IPS-NIHi7 (cell line): ENCODE results near the gene NTNG1.

Source experiments
- DNase-seq: peaks from one replicate; pipeline ENCODE4 v3.0.0; 2012; ENCODE audit warnings: mixed read lengths; ENCODE audit errors: extremely low spot score

The NTNG1 gene

DNA sequence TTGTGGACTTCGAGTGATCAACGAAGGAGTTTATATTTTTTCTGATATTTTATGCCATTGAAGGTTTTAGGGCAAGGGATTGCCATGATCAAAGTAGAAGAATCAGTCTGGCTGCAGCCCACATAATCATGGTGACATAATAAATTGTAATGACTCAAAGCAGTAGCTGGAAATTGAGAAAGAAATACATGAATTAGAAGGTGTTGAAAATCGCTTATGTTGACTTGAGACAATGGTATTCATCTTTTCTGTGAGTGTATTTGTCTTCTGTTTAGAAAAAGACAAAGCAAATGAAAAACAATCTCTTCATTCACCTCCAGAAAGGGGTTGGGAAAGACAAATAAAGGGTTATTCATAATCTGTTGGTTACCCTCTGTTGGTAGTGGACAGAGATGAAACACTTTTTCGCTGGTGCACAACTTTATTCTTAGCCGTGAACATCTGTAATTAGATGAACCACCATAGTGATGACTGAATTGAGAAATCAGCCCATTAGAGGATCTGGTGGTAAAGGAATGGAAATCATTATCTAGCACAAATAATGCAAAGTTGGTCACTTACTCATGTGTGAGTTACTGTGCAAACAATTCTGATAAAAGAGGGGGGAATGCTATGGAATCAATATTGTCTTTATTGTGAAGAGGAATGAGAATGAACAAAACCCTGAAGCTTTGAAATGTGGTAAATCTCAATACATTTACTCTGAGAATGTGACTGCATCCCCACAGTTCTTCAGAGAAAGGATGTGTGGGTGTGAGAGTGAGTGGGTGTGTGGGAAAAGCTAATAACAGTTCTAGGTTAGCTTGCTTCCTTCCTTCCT is 121.8 kb downstream of the NTNG1 start:
- no peak for DNase-seq

DNA sequence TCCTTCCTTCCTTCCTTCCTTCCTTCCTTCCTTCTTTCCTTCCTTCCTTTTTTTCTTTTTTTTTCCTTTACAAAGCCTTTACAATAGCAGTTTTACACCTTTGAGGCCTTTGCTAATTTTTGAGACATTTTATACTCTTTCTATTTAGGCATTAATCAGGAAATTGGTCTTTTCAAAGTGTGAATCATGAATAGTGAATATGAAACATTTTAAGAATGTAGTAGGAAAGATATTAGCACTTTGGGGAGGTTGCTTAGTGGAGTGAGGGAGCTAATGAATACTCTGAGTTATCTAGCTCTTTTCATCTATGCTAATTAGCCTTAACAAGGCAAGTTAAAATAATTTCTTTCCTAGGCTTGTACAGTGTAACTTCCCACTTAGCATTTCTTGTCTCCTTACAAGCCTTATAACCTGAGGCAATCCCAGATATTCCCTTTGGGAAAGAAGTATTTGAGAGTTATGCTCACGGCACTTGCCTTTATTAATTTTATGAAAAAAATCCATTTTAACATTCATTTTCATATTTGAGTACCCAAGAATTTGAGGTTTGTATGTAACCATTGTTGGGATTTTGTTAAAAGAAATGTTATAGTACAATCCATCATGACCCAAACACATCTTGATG is 122.6 kb downstream of the NTNG1 start:
- DNase-seq, result no peak

DNA sequence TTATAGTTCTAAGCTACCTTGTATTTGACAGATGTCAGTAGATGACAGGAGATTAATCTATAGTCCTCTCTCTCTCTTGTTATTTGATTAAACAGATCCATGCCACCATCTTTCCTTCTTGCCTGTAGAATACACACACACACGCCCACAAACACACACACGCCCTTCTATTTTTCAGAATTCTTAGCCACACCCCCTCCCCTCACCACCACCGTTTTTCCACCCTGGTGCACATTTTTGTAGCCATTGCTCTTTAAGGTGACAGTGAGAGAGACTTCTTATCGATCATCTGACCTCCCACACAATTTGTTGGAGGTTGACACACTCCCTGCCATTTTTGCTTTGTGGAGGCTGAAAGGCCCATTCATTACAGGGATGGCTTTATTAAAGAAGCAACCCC is 123.2 kb downstream of the NTNG1 start:
- DNase-seq, result no peak

DNA sequence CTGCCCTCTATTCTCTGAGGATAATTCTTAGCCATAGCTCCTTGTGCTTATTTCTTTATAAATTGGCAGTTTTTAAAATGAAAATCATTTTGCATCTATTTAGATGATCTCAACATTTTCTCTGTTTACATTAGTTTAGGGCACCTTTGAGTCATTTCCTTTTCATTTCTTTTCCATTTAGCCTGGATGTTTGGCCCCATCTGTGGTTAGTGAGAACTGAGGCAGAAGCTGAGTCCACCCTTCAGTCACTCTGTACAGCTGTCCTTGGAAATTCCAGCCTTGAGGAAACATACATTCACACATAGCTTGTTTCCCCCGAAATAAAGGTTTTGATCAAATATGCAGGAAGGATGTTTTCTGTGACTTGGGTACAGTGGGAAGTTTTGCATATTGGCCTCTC is 123.7 kb downstream of the NTNG1 start:
- DNase-seq, result no peak

DNA sequence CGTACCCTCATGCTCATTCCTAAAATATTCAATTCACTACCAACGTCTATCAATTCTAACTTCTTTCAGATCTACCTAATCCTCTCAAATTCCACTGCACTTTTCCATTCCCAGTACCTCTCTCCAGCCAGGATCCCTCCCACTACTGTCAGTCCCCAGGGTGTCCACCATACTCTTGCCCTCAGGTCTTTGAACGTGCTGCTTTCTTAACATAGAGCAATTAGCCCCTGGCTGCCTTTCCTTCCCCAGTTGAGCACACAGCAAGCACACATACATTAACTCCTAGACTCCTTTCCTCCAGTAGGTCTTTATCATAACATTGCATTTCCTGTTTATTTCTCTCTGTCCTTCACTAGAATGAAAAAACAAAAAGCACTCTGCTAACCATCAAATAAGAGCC is 126.7 kb downstream of the NTNG1 start:
- DNase-seq, result no peak

DNA sequence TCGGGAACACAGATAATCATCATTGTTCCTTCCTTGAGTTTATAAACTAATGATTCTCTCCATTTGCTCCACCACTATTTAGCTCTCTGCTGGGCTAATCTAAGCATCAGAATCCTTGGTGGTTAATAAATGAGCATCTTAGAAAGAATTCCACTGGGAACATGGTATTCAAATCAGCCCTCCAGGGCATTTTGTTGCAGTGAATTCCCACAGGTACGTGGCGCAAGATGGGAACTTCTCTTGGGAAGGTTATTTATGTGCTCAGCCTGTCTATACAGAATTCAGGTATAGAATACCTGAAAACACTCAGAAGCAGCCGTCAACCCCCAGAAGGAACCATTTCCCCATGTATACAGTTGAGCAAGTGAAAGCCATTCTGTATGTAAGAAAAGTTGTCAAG is 131.5 kb downstream of the NTNG1 start:
- no peak for DNase-seq

DNA sequence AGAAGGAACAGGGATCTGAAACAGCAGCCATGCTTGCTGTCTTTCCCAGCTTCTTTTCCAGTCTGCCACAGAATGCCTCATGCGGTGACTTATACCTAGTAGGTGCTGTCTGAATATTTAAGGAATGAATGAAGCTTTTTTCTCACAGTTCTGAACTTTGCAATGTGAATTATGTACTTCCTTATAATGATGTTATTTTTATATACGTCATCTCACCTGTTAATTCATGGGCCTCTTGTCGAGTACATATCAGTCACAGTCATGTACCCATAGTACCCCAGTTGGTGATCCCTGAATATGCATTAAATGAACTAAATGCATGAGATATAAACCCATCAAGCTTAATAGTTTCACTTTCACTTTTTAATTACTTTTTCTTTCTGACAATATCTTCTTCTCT is 132.7 kb downstream of the NTNG1 start:
- DNase-seq, result no peak

DNA sequence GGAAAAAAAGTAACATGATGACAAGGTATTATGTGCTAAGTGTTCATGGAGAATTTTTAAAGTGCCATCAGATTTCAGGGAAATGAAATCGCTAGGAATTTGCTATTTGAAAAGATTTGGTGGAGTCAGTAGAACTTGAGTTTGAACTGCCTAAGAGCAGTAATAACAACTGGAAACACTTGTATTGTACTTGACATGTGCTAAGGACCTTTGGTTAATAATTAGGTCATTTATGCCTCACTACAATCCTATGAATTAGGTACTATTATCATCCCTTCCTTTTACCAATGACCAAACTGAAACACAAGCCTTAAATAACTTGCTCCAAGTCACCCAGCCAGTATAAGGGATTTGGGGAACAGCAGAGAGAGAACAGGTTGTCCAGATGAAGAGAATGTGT is 133.4 kb downstream of the NTNG1 start:
- DNase-seq, result no peak

DNA sequence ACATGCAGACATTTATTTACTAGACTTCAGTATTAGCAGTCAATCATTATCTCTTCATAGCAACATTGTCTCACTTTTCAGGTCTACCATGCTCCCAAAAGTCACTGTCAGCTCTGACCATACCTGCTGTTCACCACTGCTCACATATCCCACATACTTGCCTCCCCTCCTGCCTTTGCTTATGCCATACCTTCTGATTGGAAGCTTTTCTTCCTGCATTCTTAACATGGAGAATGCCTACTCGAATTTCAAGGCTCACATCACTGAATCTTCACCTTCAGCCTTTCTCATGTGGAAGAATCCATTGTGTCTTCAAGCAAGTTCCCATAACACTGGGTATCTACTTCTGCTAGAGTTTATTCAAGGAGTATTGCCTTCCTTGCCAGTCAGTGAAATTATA is 135.4 kb downstream of the NTNG1 start:
- no peak for DNase-seq

DNA sequence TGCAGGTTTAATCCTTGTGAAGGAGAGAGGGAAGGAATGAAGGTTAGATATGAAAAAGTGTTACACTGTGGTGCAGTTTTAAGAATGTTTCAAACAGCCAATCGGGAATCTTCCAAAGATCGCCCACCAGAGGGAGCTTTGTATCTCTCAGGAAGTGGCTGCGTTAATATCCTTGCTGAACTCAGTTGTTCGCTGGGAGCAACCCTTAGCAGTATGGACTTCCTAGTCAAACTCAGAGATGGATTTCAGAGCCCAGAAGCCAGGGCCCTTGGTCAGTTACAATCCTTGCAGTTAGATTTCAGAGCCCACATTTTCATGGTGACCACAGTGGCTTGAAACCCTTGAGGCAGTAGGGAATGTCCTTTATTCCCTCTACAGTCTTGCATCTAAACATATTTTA is 136.2 kb downstream of the NTNG1 start:
- peak; percentile 66 for DNase-seq

DNA sequence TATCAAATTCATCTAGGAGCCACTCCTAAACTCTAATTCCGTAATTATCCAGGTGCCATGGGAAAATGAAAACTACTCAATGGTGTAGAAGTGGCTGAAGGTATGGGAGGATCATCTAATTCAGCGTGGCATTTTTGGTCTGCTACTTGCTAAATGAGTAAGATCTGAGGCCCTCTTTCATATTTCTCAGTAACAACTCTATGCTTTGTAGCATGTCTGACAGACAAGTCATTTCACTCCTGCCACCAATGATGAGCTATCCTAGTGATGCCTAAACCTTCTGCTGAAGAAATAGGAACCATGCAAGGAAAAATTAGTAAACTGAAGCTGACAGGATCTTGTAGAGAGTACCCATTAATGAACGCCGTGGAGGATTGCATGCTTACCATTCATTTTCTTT is 145.3 kb downstream of the NTNG1 start:
- no peak for DNase-seq

DNA sequence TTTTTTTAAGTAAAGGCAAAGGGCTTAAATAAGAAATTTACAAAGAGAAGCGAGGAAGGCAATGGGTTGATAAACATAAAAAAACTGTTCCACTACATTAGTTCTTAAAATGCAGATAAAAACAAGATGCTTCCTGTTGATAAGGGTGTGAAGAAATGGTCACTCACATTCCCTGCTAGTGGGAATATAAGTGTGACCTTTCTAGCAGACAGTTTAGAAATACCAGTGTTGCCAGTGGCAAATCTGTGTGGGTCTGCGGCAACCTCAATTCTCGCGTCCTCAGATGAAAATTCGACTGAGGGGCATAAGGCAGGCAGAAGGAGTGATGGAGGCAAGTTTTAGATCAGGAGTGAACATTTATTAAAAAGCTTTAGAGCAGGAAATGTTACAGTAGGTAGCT is 151.1 kb downstream of the NTNG1 start:
- no peak for DNase-seq

DNA sequence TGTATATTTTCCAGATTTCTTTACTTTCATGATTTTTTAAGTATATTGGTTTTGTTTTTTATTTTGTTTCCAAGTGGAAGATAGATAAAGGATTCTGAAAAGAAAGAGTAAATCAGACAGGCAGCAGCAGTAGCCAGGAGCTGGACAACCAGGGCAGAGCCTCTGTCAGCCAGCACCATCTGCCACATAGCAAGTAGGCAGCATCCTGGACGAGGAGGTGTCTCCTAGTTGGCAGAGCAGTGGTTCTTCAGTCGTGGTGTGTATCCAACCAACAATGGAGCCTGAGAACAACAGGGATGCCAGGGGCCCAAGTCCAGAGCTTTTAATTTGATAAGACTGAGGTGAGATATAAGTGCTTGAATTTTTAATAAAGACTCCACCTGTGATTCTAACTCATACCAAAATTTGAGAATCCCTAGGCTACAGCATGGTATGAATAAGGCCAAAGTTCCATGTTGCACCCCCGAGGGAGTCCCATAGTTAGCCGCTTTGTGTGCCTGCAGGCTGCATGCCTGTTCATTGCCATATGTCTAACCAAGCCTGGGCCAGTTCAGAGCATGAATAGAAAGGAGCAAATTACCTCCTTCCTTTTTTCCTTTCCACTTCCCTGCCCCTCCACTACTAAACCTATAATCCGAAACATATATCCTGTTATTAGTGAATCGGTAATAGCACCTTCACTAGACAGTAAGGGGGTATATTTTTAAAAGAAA is 153.2 kb downstream of the NTNG1 start:
- DNase-seq, result no peak

DNA sequence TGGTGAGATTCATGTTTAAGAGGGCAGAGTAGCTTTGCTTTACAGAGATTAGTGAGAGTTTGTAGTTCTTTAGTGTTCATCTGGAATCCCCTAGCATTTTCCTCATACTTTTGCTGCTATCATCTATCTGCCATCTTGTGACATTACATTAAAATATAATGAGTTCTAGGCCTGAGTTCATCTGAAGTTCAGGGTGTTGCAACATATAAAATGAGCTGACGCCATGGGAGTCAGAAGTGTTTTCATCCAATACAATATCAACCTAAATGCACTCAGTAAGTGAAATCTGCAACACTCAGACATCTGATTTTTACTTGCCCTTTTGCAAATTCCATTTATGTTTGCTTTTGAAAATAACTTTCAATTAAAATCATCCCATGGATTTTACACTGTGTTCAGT is 153.8 kb downstream of the NTNG1 start:
- DNase-seq, result no peak

DNA sequence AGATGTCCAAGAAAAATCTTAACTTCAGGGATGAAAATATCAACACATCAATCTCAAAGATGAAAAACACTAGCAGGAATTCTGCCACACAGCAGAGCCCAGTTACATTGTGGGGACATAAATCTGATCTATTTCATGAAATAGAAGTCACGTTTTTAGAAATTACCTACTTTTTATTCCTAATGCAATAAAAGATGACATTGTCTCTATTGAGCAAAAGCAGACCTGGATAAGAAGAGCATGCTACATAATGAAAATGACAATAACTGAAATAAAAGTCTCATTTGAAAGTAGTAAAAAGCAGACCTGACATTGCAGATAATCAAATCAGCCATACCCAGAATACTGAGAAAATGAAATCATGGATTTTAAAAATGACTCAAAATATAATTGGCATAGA is 156.8 kb downstream of the NTNG1 start:
- DNase-seq, result no peak

DNA sequence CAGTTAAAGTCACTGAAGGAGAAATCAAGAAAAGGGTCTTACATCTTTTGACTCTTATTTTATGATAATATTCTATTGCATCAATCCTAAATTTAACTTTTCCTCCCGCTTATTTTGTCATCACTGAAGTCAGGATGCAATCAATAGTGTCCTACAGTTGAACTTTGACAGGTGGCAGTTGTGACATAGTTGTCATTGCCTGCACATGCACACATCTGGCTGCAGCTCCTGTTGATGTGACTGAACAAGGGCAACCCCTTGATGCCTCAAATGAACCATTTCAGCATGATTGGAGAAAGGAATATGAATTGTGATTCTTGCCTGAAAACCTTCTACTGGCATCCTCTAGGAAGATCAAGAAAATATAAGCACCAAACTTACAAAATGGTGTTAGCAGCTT is 157.7 kb downstream of the NTNG1 start:
- no peak for DNase-seq

DNA sequence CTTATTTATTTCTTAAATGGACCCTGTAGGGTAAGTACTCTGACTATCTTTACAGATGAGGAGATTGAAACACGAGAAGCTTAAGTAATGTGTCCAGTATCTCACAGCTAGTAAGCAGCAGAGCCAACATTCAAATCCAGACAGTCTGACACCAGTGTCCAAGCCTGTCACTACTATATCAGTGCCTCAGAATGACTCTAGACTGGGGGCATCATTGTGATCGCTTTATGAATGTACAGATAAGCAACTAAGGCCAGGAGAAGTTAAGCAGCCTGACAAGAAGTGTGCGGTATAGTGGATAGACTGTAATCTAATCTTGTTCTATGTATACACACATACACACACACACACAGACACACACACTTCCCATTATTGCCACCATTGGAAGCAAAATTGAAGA is 158.7 kb downstream of the NTNG1 start:
- no peak for DNase-seq

DNA sequence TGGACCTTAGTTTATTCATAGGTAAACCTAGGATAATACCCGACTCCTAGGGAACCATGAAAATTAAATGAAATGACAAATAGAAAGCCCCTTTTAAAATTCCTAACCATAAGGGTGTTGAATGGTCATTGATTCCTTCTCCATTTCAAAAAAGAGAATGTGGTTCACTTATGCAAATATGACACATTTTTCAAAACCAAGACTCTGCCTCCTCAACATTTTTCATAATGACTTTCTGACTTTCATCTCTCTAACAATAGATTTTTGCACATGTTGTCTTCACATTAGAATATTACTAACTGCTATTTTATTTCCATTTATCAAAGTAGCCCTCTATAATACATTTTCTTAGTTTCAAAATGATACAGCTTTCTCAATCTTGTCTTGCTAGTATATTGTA is 169.1 kb downstream of the NTNG1 start:
- no peak for DNase-seq

DNA sequence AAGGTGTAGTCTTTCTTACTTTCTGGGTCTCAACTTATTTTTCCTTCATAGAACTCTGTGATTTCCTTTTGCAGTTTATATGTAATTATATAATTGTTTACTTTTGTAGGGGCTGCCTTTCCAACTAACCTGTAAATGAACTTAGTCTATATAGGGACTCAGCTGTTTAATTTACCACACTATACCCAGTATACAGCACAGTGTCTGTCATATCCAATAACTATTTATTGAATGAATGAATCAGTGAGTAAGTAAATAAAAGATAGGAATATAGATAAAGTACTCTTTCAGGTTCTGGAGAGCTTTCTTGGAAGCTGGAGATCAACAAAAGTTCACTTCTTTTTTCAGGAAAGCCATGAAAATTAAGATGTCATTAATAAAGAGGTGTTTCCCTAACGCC is 174.8 kb downstream of the NTNG1 start:
- DNase-seq, result no peak

DNA sequence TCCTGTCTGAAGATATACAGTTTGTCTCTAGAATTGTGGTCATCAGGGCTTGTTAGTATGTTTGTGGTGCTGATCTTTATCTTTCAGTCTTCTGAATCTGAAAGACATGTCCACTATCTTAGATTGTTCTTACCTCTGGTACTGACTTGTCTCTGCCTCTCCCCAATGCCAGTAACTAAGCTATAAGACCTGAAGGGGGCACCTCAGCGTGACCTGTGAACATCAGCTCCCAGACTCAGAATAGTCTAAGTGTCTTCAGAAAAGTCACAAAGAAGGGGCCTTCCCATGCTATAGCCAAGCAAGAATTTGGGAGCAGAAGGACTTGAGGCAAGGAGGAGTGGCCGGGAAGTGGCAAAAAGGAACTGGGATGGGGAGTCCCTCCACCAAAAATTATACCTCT is 178.1 kb downstream of the NTNG1 start:
- peak; percentile 30 for DNase-seq

DNA sequence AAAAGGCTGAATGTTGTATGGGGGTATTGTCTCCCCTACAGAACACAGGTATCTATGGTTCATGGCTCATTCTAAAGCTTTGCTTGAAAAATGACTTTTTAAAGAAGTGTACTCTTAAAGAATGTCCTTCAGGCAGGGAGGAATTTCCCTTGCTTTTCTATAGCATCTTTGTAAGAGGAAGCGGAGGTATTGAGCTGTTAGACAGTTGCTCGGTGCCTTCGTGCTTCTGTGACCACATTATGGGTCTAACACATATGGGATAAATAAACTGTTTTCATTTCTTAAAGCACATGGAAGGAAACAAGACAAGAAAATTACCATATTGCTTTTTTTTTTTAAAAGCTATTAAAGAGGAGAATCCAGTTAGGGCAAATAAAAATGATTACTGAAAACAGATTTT is 182.9 kb downstream of the NTNG1 start:
- DNase-seq, result no peak

DNA sequence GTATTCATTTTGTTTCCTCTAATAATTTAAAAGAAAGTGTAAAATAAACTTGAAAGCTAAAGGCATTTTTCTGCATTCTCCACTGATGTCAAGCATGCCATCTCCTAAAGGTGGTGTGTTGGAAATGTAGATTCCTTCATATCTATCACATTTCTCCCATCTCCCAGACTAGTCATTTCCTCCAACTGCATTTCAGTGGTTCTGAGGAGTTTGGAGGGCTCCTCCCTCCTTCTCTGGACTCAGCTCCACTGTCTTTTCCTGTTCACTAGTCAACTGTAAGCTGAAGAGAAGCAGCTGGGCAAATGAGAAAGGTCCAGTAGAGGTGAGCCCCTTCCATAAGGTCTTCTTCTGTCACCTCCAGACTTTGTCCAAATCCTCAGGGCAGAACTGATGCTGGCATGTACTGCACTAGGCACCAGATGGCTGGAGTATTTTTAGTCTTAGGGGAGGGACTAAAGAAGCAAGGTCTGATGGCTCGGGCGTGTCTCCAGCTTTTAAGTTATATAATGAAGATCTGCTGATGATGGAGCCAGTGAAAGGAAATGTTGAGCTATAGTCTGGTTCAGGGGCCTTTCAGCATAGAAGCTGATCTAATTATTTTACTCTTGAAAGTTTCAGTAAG is 186.1 kb downstream of the NTNG1 start:
- DNase-seq, result no peak

DNA sequence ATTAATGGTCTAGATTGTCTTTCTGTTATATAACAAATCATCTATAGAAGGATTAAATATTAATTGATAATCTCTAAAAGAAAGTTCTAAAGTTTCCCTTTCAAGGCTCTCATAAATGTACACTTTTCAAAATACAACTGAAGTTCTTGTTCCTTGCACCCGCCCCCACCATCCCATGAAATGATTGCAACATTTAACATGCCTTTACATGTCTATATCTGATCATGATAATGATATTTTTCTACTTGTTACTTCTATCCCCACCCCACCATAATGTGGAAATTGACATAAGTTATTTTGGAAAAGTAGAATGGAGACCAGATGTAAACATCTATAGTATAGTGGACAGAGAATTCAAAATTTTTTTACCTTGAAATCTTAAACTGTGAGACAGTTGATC is 186.6 kb downstream of the NTNG1 start:
- no peak for DNase-seq
